H1 (cell line): ENCODE results near the gene XPNPEP1. TPM values are rescaled to one million over a fixed set of nuclear protein-coding genes. Genes with fewer than 3 reads are reported as not detected.

Experiments used
- CTCF ChIA-PET: fragments of 300-600 bp; sonication (Branson Sonifier 250); formaldehyde crosslinking; loops from one replicate; lab custom pipeline; 2021; ENCODE audit not compliant: partially characterized antibody; lab: Charles Lee
- POLR2A ChIA-PET: fragments of 300-600 bp; sonication (Branson Sonifier 250); formaldehyde crosslinking; loops from one replicate; lab custom pipeline; 2021; ENCODE audit warnings: inconsistent platforms; ENCODE audit not compliant: partially characterized antibody; lab: Charles Lee
- DNase-seq, 2 experiments: peaks; one replicate each; pipeline versions ENCODE4 v3.0.0 to v3.0.0-alpha.2; 2010 to 2022; ENCODE audit warnings: low spot score in 2 of 2, low read depth in 1 of 2, mixed read lengths in 1 of 2
- FAIRE-seq: peaks from 2 replicates; lab custom pipeline; 2011; peaks lifted over from hg19 to GRCh38; lab: Jason Lieb, UNC
- H2AFZ ChIP-seq: 2 replicates; pipeline ENCODE4 v1.8.1; 2012; ENCODE audit warnings: low read length, inconsistent platforms
- H2AK5ac ChIP-seq: 2 replicates; pipeline ENCODE4 v1.6.1; 2013; ENCODE audit warnings: low read depth, low read length
- H2BK120ac ChIP-seq: replicated peaks from 2 replicates; pipeline ENCODE3; 2013; ENCODE audit warnings: low read depth, low read length, inconsistent platforms
- H2BK12ac ChIP-seq: 2 replicates; pipeline ENCODE4 v1.6.1; 2013; ENCODE audit warnings: low read depth, low read length
- H2BK15ac ChIP-seq: 2 replicates; pipeline ENCODE4 v1.6.1; 2013; ENCODE audit warnings: low read length
- H2BK20ac ChIP-seq: 2 replicates; pipeline ENCODE4 v1.6.1; 2013; ENCODE audit warnings: low read length
- H2BK5ac ChIP-seq: 2 replicates; pipeline ENCODE4 v1.6.1; 2013; ENCODE audit warnings: low read depth, low read length
- H3K14ac ChIP-seq: 2 replicates; pipeline ENCODE4 v1.6.1; 2013; ENCODE audit warnings: inconsistent platforms; ENCODE audit not compliant: insufficient read length
- H3K18ac ChIP-seq: 2 replicates; pipeline ENCODE4 v1.6.1; 2013; ENCODE audit warnings: low read length; ENCODE audit errors: extremely low read depth
- H3K23ac ChIP-seq: 2 replicates; pipeline ENCODE4 v1.6.1; 2013; ENCODE audit warnings: inconsistent platforms; ENCODE audit not compliant: insufficient read length
- H3K23me2 ChIP-seq: 2 replicates; pipeline ENCODE4 v1.6.1; 2013; ENCODE audit warnings: low read depth, low read length
- H3K27ac ChIP-seq: 2 replicates; pipeline ENCODE4 v1.6.1; 2011; ENCODE audit warnings: low read depth, low read length, inconsistent platforms
- H3K27me3 ChIP-seq, 4 experiments: replicated peaks in 1 of 4; 1 replicate in 1 of 4; 2 replicates in 3 of 4; pipeline versions ENCODE4 v1.6.1 to v1.8.1; 2011 to 2013; ENCODE audit warnings: low read length in 3 of 4, mild to moderate bottlenecking in 3 of 4, inconsistent platforms in 2 of 4, mixed read lengths in 2 of 4, moderate library complexity in 1 of 4; ENCODE audit not compliant: control insufficient read depth in 3 of 4, insufficient read depth in 3 of 4; ENCODE audit errors: extremely low read depth in 1 of 4
- H3K36me3 ChIP-seq, 4 experiments: 2 replicates each; pipeline versions ENCODE4 v1.6.1 to v1.8.1; 2011 to 2013; ENCODE audit warnings: mild to moderate bottlenecking in 4 of 4, low read length in 3 of 4, moderate library complexity in 2 of 4, control low read depth in 1 of 4, inconsistent platforms in 1 of 4; ENCODE audit not compliant: insufficient read depth in 4 of 4, control insufficient read depth in 2 of 4
- H3K4ac ChIP-seq: replicated peaks from 2 replicates; pipeline ENCODE3; 2013; ENCODE audit warnings: low read length, low read depth, mixed read lengths, inconsistent platforms; ENCODE audit not compliant: insufficient read length
- H3K4me1 ChIP-seq, 4 experiments: replicated peaks in 1 of 4; 1 replicate in 1 of 4; 2 replicates in 3 of 4; pipeline versions ENCODE4 v1.6.1 to v1.8.1; 2011 to 2013; ENCODE audit warnings: low read length in 3 of 4, inconsistent platforms in 2 of 4, mixed read lengths in 1 of 4; ENCODE audit not compliant: insufficient read depth in 4 of 4, control insufficient read depth in 3 of 4
- H3K4me2 ChIP-seq, 2 experiments: 2 replicates each; pipeline versions ENCODE4 v1.6.1 to v1.8.1; 2011 to 2013; ENCODE audit warnings: low read depth in 2 of 2, low read length in 2 of 2, control low read depth in 1 of 2, inconsistent platforms in 1 of 2, mild to moderate bottlenecking in 1 of 2; ENCODE audit not compliant: insufficient read depth in 1 of 2
- H3K4me3 ChIP-seq, 4 experiments: fragments of 200-600, 300-600 bp in 1 of 4; sonication (generic), shearing (Covaris generic), sonication (Bioruptor Twin) in 1 of 4; 2 replicates each; pipeline versions ENCODE4 v1.5.1 to v1.8.1; 2011 to 2016; ENCODE audit warnings: low read length in 4 of 4, low read depth in 3 of 4, control low read depth in 2 of 4, inconsistent platforms in 2 of 4, mild to moderate bottlenecking in 2 of 4, mixed read lengths in 1 of 4, moderate library complexity in 1 of 4; ENCODE audit not compliant: insufficient read depth in 2 of 4; ENCODE audit errors: extremely low read depth in 1 of 4
- H3K56ac ChIP-seq: replicated peaks from 2 replicates; pipeline ENCODE3; 2013; ENCODE audit warnings: low read depth, mild to moderate bottlenecking, mixed read lengths, low read length, inconsistent platforms; ENCODE audit not compliant: insufficient read length
- H3K79me1 ChIP-seq: 2 replicates; pipeline ENCODE4 v1.6.1; 2013; ENCODE audit warnings: low read depth, low read length, control low read depth
- H3K79me2 ChIP-seq, 2 experiments: 2 replicates each; pipeline versions ENCODE4 v1.6.1 to v1.8.1; 2012 to 2013; ENCODE audit warnings: low read length in 2 of 2, mild to moderate bottlenecking in 2 of 2, inconsistent platforms in 1 of 2; ENCODE audit not compliant: insufficient read depth in 2 of 2, control insufficient read depth in 1 of 2
- H3K9ac ChIP-seq, 4 experiments: replicated peaks in 1 of 4; 1 replicate in 1 of 4; 2 replicates in 3 of 4; pipeline versions ENCODE4 v1.6.1 to v1.8.1; 2011 to 2013; ENCODE audit warnings: low read depth in 3 of 4, low read length in 3 of 4, control low read depth in 2 of 4, mild to moderate bottlenecking in 2 of 4, moderate library complexity in 2 of 4, inconsistent platforms in 1 of 4; ENCODE audit errors: extremely low read depth in 1 of 4
- H3K9me3 ChIP-seq, 2 experiments: 2 replicates each; pipeline versions ENCODE4 v1.6.1 to v1.8.1; 2012 to 2013; ENCODE audit warnings: mild to moderate bottlenecking in 2 of 2, moderate library complexity in 2 of 2, control low read depth in 1 of 2, inconsistent platforms in 1 of 2, low read depth in 1 of 2, low read length in 1 of 2, mixed read lengths in 1 of 2; ENCODE audit not compliant: insufficient read depth in 2 of 2
- H4K20me1 ChIP-seq, 2 experiments: replicated peaks in 1 of 2; 2 replicates each; pipeline versions ENCODE3 to v1.8.1; 2011 to 2013; ENCODE audit warnings: inconsistent platforms in 2 of 2, low read length in 2 of 2, mild to moderate bottlenecking in 1 of 2; ENCODE audit not compliant: insufficient read depth in 2 of 2, control insufficient read depth in 1 of 2
- H4K5ac ChIP-seq: 2 replicates; pipeline ENCODE4 v1.6.1; 2013; ENCODE audit warnings: low read length, low read depth, mixed read lengths, inconsistent platforms; ENCODE audit not compliant: insufficient read length
- H4K8ac ChIP-seq: 2 replicates; pipeline ENCODE4 v1.8.0; 2013; ENCODE audit warnings: mild to moderate bottlenecking, moderate library complexity, low read length, inconsistent platforms; ENCODE audit not compliant: insufficient read depth; ENCODE audit errors: extremely low read depth
- H4K91ac ChIP-seq: replicated peaks from 2 replicates; pipeline ENCODE3; 2013; ENCODE audit warnings: low read length, mixed read lengths, inconsistent platforms; ENCODE audit not compliant: insufficient read length
- BACH1 ChIP-seq: IDR thresholded peaks from 2 replicates; pipeline ENCODE4 v1.6.1; 2012; ENCODE audit warnings: low read length, improper control_type of control experiment
- CEBPB ChIP-seq: IDR thresholded peaks from 2 replicates; pipeline ENCODE4 v1.6.1; 2012; ENCODE audit warnings: low read depth, low read length
- RAD21 ChIP-seq, 2 experiments: IDR thresholded peaks in 1 of 2; conservative IDR thresholded peaks in 1 of 2; 2 replicates each; pipeline ENCODE4 v1.6.1; 2011; ENCODE audit warnings: low read depth in 2 of 2, low read length in 2 of 2, improper control_type of control experiment in 1 of 2, inconsistent platforms in 1 of 2, mild to moderate bottlenecking in 1 of 2, moderate library complexity in 1 of 2
- SIN3A ChIP-seq, 2 experiments: IDR thresholded peaks in 1 of 2; conservative IDR thresholded peaks in 1 of 2; 2 replicates each; pipeline ENCODE4 v1.6.1; 2011 to 2012; ENCODE audit warnings: low read length in 2 of 2, improper control_type of control experiment in 1 of 2, low read depth in 1 of 2, mild to moderate bottlenecking in 1 of 2
- TEAD4 ChIP-seq: IDR thresholded peaks from 2 replicates; pipeline ENCODE4 v1.6.1; 2012; ENCODE audit warnings: low read depth, low read length, inconsistent platforms, mixed read lengths
- WGBS, 2 experiments: shearing (Covaris generic) in 1 of 2; methylation state at CpG; one replicate each; pipeline versions ENCODE4 v1.1.6 to v1.1.7; 2013 to 2015; ENCODE audit warnings: low lambda C conversion rate in 2 of 2, mixed read lengths in 2 of 2, inconsistent platforms in 1 of 2, low coverage in 1 of 2, missing lambda C conversion rate in 1 of 2; ENCODE audit not compliant: insufficient replicate concordance in 2 of 2, insufficient coverage in 1 of 2, insufficient read length in 1 of 2; ENCODE audit errors: extremely low coverage in 1 of 2, missing lambda C conversion rate in 1 of 2; 5-methylcytosine and 5-hydroxymethylcytosine counted together
- polyA plus RNA-seq, 7 experiments: library from polyadenylated mRNA; depleted of rRNA in 3 of 7; stranded (reverse) in 5 of 7; unstranded in 2 of 7; fragments of >200 nt in 5 of 7; fragments of 200-250 nt in 2 of 7; gene quantifications; 1 replicate in 5 of 7; 2 replicates in 1 of 7; 4 replicates in 1 of 7; pipeline versions ENCODE4 v1.2.1 to v1.2.3, GENCODE V29; 2011 to 2013; ENCODE audit warnings: missing spikeins in 2 of 7, mixed read lengths in 2 of 7
- total RNA-seq: library from RNA; stranded (reverse); fragmentation: NEBNext Ultra II Directional; extraction: Animal tissue kit (Norgen Biotek cat#: 25700); gene quantifications from 2 replicates; pipeline ENCODE4 v1.2.1, GENCODE V29; 2021
- TF ChIP-seq, protein P1 (sequence below), 3 experiments: IDR thresholded peaks; 1 replicate in 2 of 3; 2 replicates in 1 of 3; pipeline versions ENCODE4 v1.5.1 to v1.6.1; 2011; ENCODE audit warnings: low read length in 3 of 3, mild to moderate bottlenecking in 3 of 3, inconsistent platforms in 2 of 3, low read depth in 1 of 3, moderate library complexity in 1 of 3; ENCODE audit not compliant: insufficient read depth in 1 of 3; ENCODE audit errors: control extremely low read depth in 1 of 3

Gene XPNPEP1
- total and polyA plus RNA-seq, 2 of the 8 experiments (the other 6 are each of a cell fraction or from before 2014, with no cell fraction given) = 61.1 to 201 TPM

DNA sequence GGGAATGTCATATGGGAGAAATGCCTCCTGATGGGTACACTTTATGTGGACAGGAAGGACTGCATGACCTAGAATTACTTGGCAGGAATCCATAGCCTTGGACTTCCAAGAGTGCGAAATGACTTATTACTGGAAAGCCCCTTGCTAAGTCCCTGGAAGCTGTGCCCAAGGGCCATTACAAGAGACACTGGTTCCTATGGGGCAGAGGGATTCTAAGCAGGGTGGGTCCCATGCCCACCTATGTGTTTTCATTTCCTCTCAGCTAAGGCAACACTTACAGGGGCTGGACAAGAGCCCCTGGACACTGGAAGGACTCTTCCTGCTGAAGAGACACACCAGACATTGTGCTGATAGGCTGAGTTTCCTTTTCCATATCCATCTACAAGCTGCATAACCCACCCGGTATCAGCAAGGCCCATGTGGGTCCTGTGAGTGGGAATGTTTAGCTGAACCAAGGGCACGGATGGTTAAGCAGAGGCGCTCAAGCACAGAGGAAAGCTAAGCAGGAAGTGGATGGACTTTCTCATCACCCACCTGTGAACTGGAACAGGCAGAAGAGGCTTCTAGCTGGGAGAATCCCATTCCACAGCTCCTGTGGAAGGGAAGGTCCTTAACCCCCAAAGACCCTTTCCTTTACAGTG, 56.2 kb downstream of the XPNPEP1 start:
- no peak overlapping the region for H2AFZ ChIP-seq
- CTCF ChIA-PET = interaction anchor here (0.6 to 3.1 kb wide), 15 partner anchors 10 to 271 kb away, joined by 3 to 14 read pairs (median 4); no protein-coding TSS in a partner anchor
- H3K4ac ChIP-seq = no peak overlapping the region
- H3K56ac ChIP-seq = no peak overlapping the region
- no peak overlapping the region for H4K5ac ChIP-seq
- H2BK12ac ChIP-seq = no peak overlapping the region
- H3K27me3 ChIP-seq = no peaks in the 10 kb centered on the region
- FAIRE-seq (no peak), DNase-seq (no peak)
- no peak overlapping the region for H2BK20ac ChIP-seq
- no peak overlapping the region for H3K4me3 ChIP-seq
- H3K18ac ChIP-seq = no peak overlapping the region
- no peaks in the 10 kb centered on the region for H4K20me1 ChIP-seq
- POLR2A ChIA-PET = interaction anchor here (0.7 to 2.6 kb wide), 2 partner anchors 9 to 987 kb away, joined by 3 to 6 read pairs; no protein-coding TSS in a partner anchor
- H3K79me2 ChIP-seq = no peaks in the 10 kb centered on the region
- H3K14ac ChIP-seq = no peak overlapping the region
- no peak overlapping the region for H3K23ac ChIP-seq
- no peak overlapping the region for H2BK120ac ChIP-seq
- H3K9ac ChIP-seq = no peak overlapping the region
- H3K27ac ChIP-seq = no peak overlapping the region
- no peaks in the 10 kb centered on the region for H3K9me3 ChIP-seq
- H2BK5ac ChIP-seq = no peak overlapping the region
- H2AK5ac ChIP-seq = no peak overlapping the region
- H3K4me1 ChIP-seq = peaks cover 0 to 1% (median under 1%) of the 10 kb centered on the region in 4 experiments; a peak in 4 of 7 replicates
- no peak overlapping the region for H2BK15ac ChIP-seq
- H3K36me3 ChIP-seq = peaks cover 3 to 22% (median 7%) of the 10 kb centered on the region in 4 experiments; a peak in 5 of 8 replicates
- no peak overlapping the region for H4K8ac ChIP-seq
- H3K79me1 ChIP-seq = no peaks in the 10 kb centered on the region
- 93% methylated on average over 4 of the region's 4 CpGs; no CpG with 5 or more reads in 1 of the 2 experiments for WGBS, 2 experiments
- H3K23me2 ChIP-seq = no peaks in the 10 kb centered on the region
- H3K4me2 ChIP-seq = no peak overlapping the region
- H4K91ac ChIP-seq = no peak overlapping the region
- TF ChIP-seq TEAD4 (no peak), BACH1 (no peak), SIN3A (conservative IDR thresholded peaks at IDR 0.05 in 1 of 2, IDR thresholded peaks at IDR 0.05 in 1 of 2; ENCODE audit: low read depth in 1 of 2, low read length in 2 of 2) (no peak), RAD21 (IDR thresholded peaks at IDR 0.05 in 1 of 2, conservative IDR thresholded peaks at IDR 0.05 in 1 of 2; ENCODE audit: low read depth in 2 of 2, low read length in 2 of 2) (no peak), CEBPB (no peak)
- TF ChIP-seq, protein P1, sequence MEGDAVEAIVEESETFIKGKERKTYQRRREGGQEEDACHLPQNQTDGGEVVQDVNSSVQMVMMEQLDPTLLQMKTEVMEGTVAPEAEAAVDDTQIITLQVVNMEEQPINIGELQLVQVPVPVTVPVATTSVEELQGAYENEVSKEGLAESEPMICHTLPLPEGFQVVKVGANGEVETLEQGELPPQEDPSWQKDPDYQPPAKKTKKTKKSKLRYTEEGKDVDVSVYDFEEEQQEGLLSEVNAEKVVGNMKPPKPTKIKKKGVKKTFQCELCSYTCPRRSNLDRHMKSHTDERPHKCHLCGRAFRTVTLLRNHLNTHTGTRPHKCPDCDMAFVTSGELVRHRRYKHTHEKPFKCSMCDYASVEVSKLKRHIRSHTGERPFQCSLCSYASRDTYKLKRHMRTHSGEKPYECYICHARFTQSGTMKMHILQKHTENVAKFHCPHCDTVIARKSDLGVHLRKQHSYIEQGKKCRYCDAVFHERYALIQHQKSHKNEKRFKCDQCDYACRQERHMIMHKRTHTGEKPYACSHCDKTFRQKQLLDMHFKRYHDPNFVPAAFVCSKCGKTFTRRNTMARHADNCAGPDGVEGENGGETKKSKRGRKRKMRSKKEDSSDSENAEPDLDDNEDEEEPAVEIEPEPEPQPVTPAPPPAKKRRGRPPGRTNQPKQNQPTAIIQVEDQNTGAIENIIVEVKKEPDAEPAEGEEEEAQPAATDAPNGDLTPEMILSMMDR (IDR thresholded peaks at IDR 0.05; ENCODE audit: control extremely low read depth in 1 of 3, insufficient read depth in 1 of 3, low read depth in 1 of 3, low read length in 3 of 3) = no peak
